HL-60/S4 treated with retinoic acid at 250 ng/mL for 4 days and 3 days (cell line): Measurements from ENCODE around the gene CFAP45.

ENCODE experiments used
- in situ Hi-C: fragments of 300-500 bp; cut with MboI; formaldehyde crosslinking; loops from 2 replicates; pipeline ENCODE4 v1.7.0; 2022; ENCODE audit warnings: low sequenced_read_pairs

The CFAP45 gene

DNA sequence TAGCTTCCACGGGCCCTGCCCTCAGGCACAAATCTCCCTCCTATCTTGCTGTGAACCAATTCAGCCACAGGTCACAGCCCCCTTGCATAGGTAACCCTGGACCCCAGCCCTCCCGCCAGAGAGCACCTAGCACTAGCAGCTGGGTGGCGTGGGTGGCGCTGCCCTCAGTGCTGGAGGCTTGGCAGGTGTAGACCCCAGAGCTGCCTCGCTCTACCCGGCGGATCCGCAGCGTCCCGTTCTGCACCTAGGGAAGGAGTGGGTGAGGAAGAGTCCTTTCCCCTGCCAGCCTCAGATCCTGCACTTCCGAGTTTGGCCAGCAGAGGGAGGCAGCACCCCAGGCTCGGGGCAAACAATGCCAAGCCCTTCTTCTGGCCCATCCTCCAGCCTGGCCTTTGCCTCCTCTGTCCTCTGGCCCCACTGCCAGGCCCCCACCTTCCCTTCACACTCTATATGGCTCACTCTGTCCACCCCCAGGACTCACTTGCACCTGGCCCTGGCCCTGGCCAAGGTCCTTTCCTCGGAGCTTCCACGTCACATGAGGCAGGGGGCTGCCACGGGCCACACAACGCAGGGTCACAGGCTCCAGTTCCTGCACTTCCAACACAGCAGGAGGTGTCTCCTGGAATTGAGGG is 36.4 kb upstream of the CFAP45 start:
- in situ Hi-C loops, result loop anchor here (10.0 kb wide), 1 partner anchor 68 kb away; no protein-coding TSS in a partner anchor

DNA sequence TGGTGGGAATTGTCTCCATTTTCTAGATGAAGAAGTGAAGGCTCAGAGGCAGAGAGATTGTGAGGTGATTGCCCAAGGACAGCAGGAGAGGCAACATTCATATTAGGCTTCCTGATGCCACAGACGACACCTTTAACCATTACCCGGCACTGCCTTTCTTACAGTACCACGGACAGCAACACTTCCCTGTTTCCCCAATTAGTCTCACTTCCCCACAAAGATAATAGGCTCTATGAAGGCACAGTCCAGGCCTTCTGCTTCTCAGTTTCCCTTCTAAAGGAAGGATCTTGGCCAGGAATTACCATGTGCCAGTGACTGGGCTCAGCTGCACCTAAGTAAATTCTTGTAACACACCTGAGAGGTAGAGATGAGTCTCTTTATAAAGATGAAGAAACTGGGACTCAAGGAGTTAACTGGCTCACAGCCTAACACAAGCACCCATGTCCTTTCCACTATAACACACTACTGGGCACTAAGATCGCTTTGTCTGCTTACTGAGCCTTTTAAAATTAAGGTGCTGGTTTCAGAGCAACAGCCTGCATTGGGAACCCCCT is 35.8 kb upstream of the CFAP45 start:
- in situ Hi-C loops, result loop anchor here (10.0 kb wide), 1 partner anchor 69 kb away; no protein-coding TSS in a partner anchor

DNA sequence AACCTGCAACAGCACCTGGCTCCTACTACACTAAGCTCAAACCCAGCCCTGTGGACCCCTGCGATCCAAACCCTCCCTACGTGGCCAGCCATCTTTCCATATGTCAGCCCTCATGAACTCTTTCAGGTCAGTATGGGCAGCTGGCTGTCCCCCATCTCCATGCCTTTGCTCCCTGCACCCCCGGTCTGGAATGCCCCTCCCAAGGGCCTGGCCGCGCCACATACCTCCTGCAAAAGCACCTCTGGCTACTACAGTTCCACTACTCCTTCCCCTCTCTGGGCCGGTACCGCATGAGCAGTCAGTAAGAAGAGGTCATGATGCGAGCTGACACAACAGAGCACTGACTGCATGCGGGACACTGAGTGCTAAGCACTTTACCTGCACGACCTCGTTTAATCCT is 35.3 kb upstream of the CFAP45 start:
- in situ Hi-C loops, result loop anchor here (10.0 kb wide), 1 partner anchor 69 kb away; no protein-coding TSS in a partner anchor

DNA sequence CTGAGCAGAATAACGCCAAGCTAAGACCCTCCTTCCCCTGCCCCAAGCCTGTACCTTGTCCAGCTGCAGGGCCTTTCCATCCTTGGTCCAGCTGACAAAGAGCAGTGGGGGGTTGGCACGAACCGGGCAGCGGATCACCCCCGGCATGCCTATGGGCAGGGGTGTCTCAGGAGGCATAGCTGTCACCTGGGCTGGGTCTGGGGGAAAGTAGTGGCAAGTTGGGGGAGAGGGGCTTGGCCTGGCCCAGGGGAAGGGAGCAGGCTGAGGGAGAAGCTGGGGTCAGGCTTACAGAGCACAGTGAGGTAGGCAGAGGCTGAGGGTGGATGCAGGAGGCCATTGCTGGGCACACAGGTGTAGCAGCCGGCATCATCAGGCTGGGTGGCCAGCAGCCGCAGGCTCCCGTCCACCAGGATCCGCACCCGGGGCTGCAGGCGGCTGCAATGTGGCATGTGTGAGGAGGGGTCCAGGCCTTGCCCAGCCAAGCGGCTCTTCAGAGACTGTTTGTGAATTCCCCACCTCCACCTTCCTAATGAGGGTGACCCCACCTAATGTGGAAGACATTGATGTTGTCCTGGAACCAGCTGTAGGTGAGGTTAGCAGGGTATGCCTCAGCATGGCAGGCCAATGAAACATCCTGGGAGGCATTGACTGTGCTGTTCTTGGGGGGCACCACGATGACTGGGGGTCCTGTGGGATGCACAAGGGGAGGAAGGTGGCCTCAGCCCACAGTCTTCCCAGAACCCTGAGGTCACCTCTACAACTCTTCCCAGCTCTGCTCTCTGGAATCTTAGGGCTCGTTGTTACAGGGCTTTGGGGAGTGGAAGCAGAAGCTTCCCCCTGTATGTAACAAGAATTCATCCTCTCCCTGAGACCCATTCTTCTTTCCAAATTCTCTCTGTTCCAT is 34.4 kb upstream of the CFAP45 start:
- in situ Hi-C loops, result loop anchor here (10.0 kb wide), 1 partner anchor 70 kb away; no protein-coding TSS in a partner anchor

DNA sequence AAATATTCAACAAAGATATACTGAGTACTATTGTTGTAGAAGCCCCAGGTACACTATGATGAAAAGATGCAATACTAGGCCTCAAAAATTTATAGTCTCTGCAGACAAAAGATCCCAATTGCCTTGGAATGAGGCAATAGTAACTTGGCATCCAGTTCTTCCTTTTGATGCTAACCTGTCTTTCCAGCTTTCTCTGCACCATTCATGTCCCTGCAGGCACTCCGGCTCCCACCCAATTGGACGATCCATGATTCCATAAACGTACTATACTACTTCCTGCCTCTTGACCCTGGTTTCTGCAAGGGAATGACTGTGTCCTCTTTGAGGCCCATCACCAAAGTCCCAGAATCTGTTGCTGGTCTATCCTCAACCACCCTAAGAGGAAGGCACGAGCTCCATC is 33.4 kb upstream of the CFAP45 start:
- in situ Hi-C loops, result loop anchor here (10.0 kb wide), 1 partner anchor 71 kb away; no protein-coding TSS in a partner anchor

DNA sequence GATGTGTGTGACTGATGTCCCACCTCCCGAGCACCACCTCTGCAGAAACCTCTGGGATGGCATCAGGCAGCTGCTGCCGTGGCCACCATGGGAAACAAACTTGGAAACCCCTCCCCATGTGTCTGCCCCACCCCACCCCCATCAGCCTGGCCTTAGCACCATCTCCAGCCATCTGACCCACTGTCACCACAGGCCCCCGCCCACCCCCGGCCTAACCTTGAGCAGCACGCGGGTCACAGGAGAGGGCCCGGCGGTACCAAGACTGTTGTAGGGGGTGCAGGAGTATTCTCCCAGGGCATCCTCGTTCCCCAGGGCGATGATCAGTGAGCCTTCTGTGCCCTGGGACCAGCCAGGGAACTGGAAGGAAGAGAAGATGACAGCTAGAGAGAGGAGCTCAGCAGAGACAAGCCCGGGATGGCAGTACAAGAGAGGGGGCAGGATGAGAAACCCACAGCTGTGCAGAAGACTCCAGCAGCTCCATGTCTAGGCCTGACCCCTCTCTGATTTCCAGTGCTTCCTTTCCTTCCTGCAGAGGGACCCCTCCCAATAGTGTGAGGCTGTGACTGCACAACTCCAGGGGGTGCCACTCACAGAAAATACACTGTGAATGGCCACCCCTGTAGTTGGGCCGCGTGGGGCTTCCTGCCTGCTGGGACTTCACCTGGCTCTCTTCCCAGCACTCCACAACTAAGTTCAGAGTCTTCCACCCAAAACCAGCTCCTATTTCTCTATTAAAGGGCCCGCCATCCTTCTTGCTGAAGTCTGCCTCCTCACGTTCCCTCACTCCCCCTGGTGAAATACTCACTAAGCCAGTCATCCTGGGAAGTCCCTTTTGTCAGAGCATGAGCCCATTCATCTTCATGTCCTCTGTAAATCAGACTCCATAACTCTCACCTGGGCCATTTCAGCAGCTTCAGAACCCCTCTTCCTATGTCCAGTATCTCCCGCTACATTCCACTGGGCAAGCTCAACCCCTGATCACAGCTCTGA is 32.6 kb upstream of the CFAP45 start:
- in situ Hi-C loops, result loop anchor here (10.0 kb wide), 1 partner anchor 72 kb away; no protein-coding TSS in a partner anchor

DNA sequence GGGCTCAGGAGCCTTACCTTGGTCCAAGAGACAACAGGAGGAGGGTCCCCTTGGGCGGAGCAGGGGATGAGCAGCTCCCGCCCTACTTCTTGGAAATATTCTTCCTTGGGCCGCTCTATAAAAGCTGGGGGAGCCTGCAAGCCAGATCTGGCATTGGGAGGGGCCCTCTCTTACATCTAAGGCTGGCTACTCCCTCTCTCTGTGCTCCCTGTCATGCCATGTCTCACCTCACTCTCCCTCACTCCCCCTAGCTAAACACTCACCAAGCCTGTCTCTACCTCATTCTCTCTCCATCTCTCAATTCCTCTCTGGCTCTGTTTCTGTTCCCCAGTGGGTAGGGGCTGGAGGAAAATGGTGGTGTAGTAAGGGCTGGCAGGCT is 31.8 kb upstream of the CFAP45 start:
- in situ Hi-C loops, result loop anchor here (10.0 kb wide), 1 partner anchor 73 kb away; no protein-coding TSS in a partner anchor

DNA sequence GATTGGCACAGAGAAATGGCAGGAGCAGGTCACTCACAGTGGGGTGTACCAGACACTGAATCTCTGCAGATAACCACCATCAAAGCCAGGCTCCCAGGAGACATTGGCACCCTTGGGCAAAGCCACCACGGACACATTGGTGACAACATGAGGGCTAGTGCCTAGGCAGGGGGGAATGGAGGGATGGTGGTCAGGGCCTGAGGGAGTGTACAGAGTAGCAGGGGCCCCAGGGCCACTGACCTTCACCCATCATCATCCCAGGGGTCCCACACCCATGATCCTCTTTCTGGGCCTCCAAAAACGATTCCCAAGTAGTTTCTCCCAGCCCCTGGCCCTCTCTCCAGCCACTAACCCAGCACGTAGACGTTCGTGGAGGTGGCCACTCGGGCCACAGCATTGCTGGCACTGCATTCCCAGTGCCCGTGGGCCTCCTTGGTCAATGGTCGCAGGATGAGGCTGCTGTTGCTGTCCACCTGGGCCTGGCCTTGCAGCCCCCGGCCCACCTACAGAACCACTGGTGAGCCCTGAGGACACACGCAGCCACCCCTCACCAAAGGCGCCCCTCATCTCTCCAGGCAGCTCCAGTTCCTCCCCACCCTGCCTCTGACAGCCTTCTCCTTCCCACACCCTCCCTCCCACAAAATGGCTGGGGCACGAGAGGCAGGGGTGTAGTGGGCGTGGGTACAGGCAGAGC is 31.3 kb upstream of the CFAP45 start:
- in situ Hi-C loops, result loop anchor here (10.0 kb wide), 1 partner anchor 74 kb away; no protein-coding TSS in a partner anchor

DNA sequence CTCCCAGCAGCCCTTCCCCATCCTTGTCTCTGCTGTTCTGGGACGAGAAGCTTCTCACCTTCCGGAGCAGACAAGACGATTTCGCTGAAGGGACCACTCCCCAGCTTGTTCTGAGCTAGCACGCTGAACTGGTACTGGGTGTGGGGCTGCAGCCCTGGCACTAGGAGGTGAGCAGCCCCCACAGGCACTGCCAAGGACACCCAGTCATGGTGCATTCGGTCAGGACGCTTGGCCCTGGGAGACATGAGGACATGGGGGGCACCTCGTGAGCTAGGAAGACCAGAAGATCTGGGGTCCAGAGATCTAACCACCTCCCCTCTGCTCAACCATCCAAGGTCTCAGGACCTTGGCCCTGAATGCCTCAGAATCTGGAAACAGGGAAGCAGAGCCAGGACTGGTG is 30.7 kb upstream of the CFAP45 start:
- in situ Hi-C loops, result loop anchor here (10.0 kb wide), 1 partner anchor 74 kb away; no protein-coding TSS in a partner anchor

DNA sequence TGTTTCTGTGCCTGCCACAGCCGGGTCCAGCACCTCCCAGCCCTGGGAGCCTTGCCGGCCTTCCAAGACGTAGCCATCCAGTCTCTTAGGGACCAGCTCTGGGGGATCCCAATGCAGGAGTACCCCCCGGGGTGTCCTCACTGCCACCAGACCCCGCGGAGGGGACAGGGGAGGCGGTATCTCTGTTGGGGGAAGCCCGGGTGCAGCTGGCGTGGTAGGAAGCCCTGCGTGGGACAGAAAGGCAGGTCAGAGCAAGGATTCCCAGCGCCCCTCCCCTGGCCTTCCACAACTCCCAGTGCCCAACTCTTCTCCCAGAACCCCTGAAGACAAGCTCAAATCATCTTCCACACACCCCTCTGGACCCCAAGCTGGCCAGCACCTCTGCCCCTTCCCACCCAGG is 30.3 kb upstream of the CFAP45 start:
- in situ Hi-C loops, result loop anchor here (10.0 kb wide), 1 partner anchor 75 kb away; no protein-coding TSS in a partner anchor

DNA sequence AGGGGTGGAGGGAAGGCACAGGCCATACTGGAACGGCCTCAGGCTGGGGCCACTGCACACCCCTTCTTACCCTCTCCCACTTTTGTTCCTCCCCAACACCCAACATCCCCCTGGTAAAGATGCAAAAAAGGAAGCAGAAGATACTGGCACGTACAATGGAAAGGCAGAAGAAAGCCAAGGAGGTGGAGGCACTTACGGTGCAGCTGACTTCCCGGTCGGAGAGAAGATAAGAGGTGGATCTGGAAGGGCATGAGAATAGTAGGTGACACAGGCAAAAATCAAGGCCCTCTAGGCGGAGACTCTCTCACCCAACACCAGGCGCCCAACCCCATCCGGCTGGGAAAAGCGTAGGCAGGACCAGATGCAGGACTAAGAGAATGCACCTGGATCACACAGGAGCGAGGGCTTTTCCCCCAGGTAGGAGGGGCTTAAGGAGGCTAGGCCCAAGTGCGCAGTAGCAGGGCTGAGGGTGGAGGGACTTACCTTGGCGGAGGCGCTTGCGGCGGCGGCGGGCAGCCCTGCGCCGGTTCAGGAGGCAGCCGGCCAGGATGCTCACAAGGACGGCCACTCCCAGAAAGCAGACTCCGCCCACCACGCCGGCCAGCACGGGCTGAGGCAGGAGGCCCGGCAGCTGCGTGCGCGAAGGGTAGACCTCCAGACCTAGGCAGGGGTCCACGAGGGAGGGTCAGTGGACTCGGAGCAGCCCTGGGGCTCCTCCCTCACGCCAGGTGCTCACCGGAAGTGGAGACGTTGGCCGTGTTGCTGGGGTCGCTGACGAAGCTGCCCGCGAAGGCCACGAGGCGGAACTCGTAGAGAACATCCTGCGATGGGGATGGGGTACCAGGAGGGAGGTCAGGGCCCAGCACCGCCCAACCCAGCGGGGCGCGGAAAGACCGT is 29.4 kb upstream of the CFAP45 start:
- in situ Hi-C loops, result loop anchor here (10.0 kb wide), 1 partner anchor 75 kb away; no protein-coding TSS in a partner anchor

DNA sequence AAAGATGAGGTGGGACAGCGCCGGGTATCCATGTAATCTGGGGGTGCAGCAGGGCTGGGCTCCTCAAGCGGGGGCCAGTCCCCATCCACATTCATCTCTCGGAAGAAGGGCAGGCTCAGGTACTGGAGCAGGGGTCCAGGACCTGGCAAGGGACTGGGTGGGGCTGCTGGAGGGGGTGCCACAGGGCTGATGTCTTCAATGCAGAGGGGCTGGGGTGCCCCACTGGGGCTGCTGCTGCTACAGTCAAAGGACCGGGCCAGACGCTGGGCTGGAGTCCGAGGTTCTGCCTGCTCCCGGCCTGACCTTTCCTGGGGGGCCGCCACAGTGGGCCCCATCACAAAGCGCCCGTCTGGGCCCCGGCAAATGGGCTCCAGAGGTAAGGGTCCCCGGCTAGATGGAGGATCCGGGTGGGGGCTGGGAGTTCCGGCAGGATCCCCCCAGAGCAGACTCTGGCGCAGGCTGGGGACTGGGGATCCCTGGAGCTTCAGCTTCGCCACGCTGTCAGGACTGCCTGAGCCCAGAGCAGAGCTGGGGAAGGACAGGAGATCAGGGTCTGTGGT is 28.6 kb upstream of the CFAP45 start:
- in situ Hi-C loops, result no loop called here

DNA sequence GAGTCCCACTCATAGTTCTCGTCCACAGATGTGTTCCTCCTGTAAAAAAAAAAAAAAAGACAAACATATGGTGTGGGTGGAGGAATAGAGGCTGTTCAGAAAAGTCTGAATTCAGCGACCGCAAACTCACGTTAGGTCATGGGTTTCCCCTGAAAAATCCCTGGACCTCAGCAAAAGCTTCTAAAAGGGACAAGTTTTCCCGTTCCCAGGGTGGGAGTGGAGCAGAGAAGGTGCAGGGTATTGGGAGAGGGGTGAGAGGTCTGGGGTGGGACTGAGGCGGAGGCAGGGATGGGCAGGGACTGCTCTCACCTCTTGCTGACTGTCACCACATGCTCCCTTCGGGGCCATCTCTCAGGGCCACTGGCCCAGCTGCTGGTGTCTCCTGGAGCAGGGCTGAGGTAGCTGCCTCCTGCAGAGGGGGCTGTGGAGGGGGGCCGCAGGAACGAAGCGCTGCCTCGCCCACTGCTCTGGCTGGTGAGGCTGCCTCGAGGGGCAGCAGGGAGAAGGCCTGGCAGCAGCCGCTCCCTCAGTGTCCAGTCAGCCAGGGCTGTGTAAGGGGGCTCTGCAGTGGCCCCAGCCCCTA is 28.0 kb upstream of the CFAP45 start:
- in situ Hi-C loops, result no loop called here

DNA sequence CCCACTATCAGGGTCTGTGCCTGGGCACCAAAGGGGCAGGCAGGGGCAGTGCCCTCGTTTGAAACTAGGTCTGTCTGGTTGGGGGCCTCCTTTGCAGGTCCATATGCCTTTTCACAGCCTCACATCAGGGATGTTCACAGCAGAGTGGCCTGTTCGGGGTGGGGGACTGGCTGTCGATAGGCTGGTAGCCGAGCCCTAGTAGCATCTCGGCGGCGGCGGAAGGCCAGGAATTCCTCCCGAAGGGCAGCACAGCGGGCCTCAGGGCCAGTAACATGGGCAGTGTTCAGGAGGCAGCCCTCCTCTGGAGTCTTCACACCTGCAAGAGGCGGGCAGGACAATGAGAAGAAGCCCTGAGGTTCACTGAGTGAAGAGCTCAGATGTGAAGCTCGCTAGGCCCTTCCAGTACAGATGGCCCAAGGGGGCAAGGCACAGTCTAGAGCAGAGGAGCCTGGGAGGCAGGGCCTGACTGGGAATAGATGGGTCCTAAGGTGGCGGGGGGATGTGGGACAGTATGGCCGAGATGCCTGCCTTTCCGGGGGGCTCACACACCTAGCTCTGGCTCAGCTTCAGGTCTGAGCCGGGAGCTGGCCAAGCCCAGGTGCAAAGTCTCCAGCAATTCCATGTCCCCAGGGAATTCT is 27.4 kb upstream of the CFAP45 start:
- in situ Hi-C loops, result no loop called here

DNA sequence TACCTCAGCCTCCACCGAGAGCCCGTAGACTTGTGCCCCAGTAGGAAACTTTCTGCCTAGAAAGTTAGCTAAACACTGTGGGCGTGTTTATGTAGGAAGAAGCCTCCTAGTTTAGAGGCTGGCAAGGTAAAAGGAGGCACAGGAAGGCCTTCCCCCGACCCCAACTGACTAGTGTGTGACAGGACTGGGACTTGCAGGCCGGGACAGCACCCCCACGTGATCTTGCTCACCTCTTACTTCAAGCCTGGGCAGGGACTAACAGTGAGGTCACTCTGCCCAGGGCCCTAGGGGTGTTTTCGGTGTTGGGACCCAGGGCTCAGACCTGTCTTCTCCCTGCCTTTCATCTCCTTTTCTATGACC is 25.7 kb upstream of the CFAP45 start:
- in situ Hi-C loops, result no loop called here

DNA sequence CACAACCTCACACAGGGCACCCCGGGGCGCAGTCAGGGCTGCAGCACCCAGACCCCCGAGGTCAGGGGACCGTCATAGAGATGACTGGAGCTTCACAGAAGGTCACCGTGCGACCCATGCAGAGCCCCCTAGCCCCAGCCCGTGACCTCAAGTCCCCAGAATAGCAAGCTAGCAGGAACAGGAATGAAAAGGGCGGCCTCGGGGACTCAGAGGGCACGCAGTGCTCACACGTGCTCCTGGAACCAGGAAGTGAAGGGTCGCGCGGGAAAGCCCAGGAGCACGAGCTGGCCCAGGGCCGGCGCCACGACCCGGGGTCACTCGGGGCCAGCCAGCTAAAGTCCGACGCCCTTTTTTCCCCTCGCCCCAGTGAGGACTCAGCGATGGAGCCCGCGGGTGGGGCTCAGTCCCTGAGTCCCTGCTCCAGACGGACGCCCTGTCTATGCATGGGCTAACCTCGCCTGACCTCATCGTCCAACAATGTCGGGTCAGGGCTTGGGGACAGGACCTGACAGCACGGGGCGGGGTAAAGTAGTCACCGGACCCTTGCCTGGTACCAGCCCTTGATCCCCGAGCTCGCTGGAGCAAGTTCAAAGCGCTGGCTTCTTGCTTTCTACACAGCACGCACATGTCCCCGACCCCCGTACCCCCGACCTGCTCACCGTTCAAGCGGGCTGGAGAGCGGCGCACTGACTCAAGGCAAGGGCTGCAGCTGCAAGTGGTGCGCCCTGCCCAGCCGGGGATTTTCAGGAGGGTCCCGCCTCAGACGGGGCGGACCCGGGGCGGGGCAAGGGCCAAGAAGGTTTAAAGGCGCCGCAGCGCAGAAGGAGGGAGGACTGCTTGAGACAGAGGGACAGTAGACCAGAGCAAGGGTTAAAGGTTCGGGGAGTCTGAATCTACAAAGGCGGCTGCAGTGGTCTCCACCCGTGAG is 25.1 kb upstream of the CFAP45 start, which contains the start of gene TAGLN2:
Gene TAGLN2, minus strand, starts transcription at position 717 of the 928 bp plus-strand sequence. CDS start 4,998 bp downstream, outside the sequence.
- in situ Hi-C loops, result no loop called here
